ENCODE data around the gene DNAJC7. TPM values are rescaled to one million over a fixed set of nuclear protein-coding genes. Genes with fewer than 3 reads are reported as not detected.

Gene DNAJC7
- total and polyA plus RNA-seq, 2 experiments from 2014 or later, result 50.1 to 73.6 TPM

DNA sequence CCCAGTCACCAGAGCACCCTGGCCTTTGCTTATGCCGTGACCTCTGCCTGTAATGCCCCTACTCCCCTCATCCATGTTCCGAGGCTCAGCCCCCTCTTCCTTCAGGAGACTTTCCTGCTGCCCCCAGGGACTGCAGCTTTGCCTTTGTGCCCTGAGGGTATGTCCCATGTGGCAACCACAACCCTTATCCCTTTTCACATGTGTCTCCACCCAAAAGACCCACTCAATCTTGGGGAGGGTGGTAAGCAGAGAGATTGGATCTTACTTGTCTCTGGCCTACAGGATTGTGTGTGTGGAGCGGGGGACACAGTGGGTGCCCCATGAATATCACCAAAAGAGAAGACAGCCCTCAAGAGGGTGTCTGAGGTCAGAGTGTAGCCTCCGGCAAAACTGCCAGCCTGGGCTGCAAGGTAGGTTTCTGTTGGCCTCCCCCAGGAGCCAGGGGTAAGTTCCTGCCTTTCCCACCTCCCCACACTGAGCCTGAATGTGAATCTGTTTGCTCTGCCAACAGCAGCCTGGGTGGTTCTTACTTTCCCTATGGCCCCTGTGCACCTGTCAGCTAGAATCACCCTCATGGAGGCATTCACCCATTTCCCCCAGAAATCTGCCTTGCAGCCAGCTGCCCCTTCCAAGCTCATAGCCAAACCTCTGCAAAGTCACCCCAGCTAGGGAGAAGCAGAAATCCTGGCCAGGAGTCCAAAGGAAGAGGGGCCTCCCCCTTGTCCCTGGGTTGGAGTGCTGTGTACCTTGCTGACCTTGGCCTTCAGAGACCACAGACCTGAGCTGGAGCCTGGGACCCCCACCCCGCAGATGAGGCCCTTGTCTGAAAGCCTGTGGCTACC is 44.6 kb upstream of the DNAJC7 start:
- Histone ChIP-seq H3K4me1 (ENCODE audit: insufficient read depth) (no peaks in the 10 kb centered on the region), H3K79me2 (no peaks in the 10 kb centered on the region), H3K4me3 (no peak overlapping the region), H2AFZ (no peak overlapping the region), H4K20me1 (ENCODE audit: insufficient read depth, poor library complexity, severe bottlenecking) (no peaks in the 10 kb centered on the region), H3K27me3 (no peaks in the 10 kb centered on the region), H3K36me3 (replicated peaks; ENCODE audit: insufficient read depth, low read depth) (no peaks in the 10 kb centered on the region), H3K9me3 (ENCODE audit: low read depth) (no peaks in the 10 kb centered on the region), H3K27ac (no peak overlapping the region), H3K4me2 (no peak overlapping the region), H3K9me2 (replicated peaks; ENCODE audit: insufficient read depth) (no peaks in the 10 kb centered on the region)
- no peak for TF ChIP-seq EZH2 (IDR thresholded peaks at IDR 0.05; ENCODE audit: borderline replicate concordance)
- TF ChIP-seq, protein P1, sequence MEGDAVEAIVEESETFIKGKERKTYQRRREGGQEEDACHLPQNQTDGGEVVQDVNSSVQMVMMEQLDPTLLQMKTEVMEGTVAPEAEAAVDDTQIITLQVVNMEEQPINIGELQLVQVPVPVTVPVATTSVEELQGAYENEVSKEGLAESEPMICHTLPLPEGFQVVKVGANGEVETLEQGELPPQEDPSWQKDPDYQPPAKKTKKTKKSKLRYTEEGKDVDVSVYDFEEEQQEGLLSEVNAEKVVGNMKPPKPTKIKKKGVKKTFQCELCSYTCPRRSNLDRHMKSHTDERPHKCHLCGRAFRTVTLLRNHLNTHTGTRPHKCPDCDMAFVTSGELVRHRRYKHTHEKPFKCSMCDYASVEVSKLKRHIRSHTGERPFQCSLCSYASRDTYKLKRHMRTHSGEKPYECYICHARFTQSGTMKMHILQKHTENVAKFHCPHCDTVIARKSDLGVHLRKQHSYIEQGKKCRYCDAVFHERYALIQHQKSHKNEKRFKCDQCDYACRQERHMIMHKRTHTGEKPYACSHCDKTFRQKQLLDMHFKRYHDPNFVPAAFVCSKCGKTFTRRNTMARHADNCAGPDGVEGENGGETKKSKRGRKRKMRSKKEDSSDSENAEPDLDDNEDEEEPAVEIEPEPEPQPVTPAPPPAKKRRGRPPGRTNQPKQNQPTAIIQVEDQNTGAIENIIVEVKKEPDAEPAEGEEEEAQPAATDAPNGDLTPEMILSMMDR (IDR thresholded peaks at IDR 0.05; ENCODE audit: poor library complexity), result no peak
- no peak for TF ChIP-seq EZH2phosphoT487 (IDR thresholded peaks at IDR 0.05; ENCODE audit: low read depth, severe bottlenecking, unreplicated experiment)
- WGBS (ENCODE audit: low lambda C conversion rate, missing lambda C conversion rate), result 65% methylated on average over 5 of the region's 5 CpGs
- DNase-seq (ENCODE audit: low spot score), result no peak

DNA sequence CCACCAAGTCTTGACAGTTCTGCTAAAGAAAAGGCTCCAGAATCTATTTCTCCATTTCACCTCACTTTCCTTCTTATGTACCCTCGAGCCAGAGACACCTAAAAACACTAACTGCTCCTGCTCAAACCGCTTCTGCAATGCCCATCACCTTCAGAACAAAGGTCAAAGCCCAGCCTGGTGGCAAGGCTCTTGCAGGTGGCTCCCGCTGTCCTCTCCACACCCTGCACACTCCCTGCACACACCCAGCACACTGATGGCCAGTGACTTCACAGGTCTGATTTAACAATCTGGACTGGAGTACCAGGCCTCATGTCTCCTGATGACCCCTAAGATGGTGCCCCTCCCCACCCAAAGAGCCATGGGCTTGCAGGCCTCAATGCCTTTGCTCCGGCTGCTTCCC is 43.0 kb upstream of the DNAJC7 start:
- no peaks in the 10 kb centered on the region for H3K27me3 ChIP-seq
- H3K4me1 ChIP-seq (ENCODE audit: insufficient read depth), result no peaks in the 10 kb centered on the region
- no peak overlapping the region for H3K27ac ChIP-seq
- no peaks in the 10 kb centered on the region for H3K36me3 ChIP-seq (replicated peaks; ENCODE audit: insufficient read depth, low read depth)
- H3K9me3 ChIP-seq (ENCODE audit: low read depth), result no peaks in the 10 kb centered on the region
- WGBS (ENCODE audit: low lambda C conversion rate, missing lambda C conversion rate), result 85% methylated on average over 4 of the region's 4 CpGs
- no peak for TF ChIP-seq EZH2phosphoT487 (IDR thresholded peaks at IDR 0.05; ENCODE audit: low read depth, severe bottlenecking, unreplicated experiment)
- no peaks in the 10 kb centered on the region for H3K9me2 ChIP-seq (replicated peaks; ENCODE audit: insufficient read depth)
- H3K4me2 ChIP-seq, result no peak overlapping the region
- H4K20me1 ChIP-seq (ENCODE audit: insufficient read depth, poor library complexity, severe bottlenecking), result no peaks in the 10 kb centered on the region
- H3K4me3 ChIP-seq, result no peak overlapping the region
- H2AFZ ChIP-seq, result no peak overlapping the region
- no peak for DNase-seq (ENCODE audit: low spot score)
- H3K79me2 ChIP-seq, result no peaks in the 10 kb centered on the region

DNA sequence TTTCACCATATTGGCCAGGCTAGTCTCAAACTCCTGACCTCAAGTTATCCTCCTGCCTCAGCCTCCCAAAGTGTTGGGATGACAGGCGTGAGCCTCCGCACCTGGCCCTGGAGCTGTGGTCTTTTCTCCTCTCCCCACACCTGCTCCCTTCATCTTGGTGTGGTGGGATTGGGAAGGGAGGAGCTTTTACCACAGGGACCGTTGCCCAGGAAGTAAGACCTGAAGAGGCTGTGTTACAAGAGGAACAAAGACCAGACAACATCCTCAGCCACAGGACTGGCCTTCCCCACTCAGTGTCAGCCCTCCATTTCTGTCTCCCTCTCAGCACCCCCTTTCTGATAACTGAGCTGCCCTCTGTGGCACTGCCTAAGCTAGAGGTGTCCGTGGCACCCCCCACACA is 42.6 kb upstream of the DNAJC7 start:
- no peaks in the 10 kb centered on the region for H4K20me1 ChIP-seq (ENCODE audit: insufficient read depth, poor library complexity, severe bottlenecking)
- no peaks in the 10 kb centered on the region for H3K4me1 ChIP-seq (ENCODE audit: insufficient read depth)
- H3K27me3 ChIP-seq, result no peaks in the 10 kb centered on the region
- no peak for TF ChIP-seq EZH2phosphoT487 (IDR thresholded peaks at IDR 0.05; ENCODE audit: low read depth, severe bottlenecking, unreplicated experiment)
- TF ChIP-seq, protein P1 (IDR thresholded peaks at IDR 0.05; ENCODE audit: poor library complexity), result no peak
- TF ChIP-seq EZH2 (IDR thresholded peaks at IDR 0.05; ENCODE audit: borderline replicate concordance), result no peak
- no peak overlapping the region for H3K27ac ChIP-seq
- H3K4me3 ChIP-seq, result no peak overlapping the region
- H3K9me3 ChIP-seq (ENCODE audit: low read depth), result no peaks in the 10 kb centered on the region
- H3K36me3 ChIP-seq (replicated peaks; ENCODE audit: insufficient read depth, low read depth), result no peaks in the 10 kb centered on the region
- no peaks in the 10 kb centered on the region for H3K9me2 ChIP-seq (replicated peaks; ENCODE audit: insufficient read depth)
- no peak overlapping the region for H3K4me2 ChIP-seq
- 83% methylated on average over 4 of the region's 4 CpGs for WGBS (ENCODE audit: low lambda C conversion rate, missing lambda C conversion rate)
- no peak overlapping the region for H2AFZ ChIP-seq
- no peak for DNase-seq (ENCODE audit: low spot score)
- H3K79me2 ChIP-seq, result no peaks in the 10 kb centered on the region

DNA sequence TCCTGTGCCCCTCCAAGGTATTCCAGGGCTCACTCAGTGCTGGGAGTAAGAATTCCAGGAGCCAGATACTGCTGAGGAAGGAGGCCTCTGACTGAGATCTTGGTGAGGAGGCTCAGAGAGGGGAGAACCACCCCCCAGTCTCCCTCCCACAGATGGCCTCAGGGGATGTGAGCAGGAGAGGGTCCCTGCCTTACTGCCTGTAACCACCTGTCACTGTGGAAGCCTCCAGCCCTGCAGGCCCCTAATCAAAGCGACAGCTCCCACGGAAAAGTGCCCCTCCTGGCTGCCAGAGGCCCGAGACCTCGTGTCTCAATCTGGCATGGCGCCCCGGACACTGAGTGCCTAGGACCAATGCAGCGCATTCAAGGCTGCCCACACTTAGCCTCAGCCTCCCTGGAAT is 40.8 kb upstream of the DNAJC7 start:
- DNase-seq (ENCODE audit: low spot score), result no peak
- no peak overlapping the region for H3K27ac ChIP-seq
- H4K20me1 ChIP-seq (ENCODE audit: insufficient read depth, poor library complexity, severe bottlenecking), result no peaks in the 10 kb centered on the region
- H2AFZ ChIP-seq, result no peak overlapping the region
- no peaks in the 10 kb centered on the region for H3K9me2 ChIP-seq (replicated peaks; ENCODE audit: insufficient read depth)
- no peaks in the 10 kb centered on the region for H3K79me2 ChIP-seq
- H3K9me3 ChIP-seq (ENCODE audit: low read depth), result no peaks in the 10 kb centered on the region
- 78% methylated on average over 7 of the region's 7 CpGs for WGBS (ENCODE audit: low lambda C conversion rate, missing lambda C conversion rate)
- no peak overlapping the region for H3K4me3 ChIP-seq
- no peaks in the 10 kb centered on the region for H3K36me3 ChIP-seq (replicated peaks; ENCODE audit: insufficient read depth, low read depth)
- no peaks in the 10 kb centered on the region for H3K4me1 ChIP-seq (ENCODE audit: insufficient read depth)
- no peak for TF ChIP-seq EZH2phosphoT487 (IDR thresholded peaks at IDR 0.05; ENCODE audit: low read depth, severe bottlenecking, unreplicated experiment)
- no peak overlapping the region for H3K4me2 ChIP-seq
- peaks cover 12% of the 10 kb centered on the region for H3K27me3 ChIP-seq

Measured in hepatocyte (in vitro differentiated cells).